Stimulated activated CD4-positive, alpha-beta T cell treated with anti-CD3 and anti-CD28 coated beads, Interleukin-1b, Interleukin-23, amount 100 ng/mL, for 1 hour (primary cell): ENCODE data around the gene ATP8B2.
"Not testable (repeated sequence)": the region's sequence is repeated elsewhere in the genome, so short reads cannot be mapped to it uniquely, and the experiment has no call there.

ENCODE experiments used
- DNase-seq, 2 donors: peaks; one replicate each; pipeline ENCODE4 v3.0.0-alpha.2; 2020; ENCODE audit warnings: low read depth in 2 of 2

ATP8B2 gene, protein sequence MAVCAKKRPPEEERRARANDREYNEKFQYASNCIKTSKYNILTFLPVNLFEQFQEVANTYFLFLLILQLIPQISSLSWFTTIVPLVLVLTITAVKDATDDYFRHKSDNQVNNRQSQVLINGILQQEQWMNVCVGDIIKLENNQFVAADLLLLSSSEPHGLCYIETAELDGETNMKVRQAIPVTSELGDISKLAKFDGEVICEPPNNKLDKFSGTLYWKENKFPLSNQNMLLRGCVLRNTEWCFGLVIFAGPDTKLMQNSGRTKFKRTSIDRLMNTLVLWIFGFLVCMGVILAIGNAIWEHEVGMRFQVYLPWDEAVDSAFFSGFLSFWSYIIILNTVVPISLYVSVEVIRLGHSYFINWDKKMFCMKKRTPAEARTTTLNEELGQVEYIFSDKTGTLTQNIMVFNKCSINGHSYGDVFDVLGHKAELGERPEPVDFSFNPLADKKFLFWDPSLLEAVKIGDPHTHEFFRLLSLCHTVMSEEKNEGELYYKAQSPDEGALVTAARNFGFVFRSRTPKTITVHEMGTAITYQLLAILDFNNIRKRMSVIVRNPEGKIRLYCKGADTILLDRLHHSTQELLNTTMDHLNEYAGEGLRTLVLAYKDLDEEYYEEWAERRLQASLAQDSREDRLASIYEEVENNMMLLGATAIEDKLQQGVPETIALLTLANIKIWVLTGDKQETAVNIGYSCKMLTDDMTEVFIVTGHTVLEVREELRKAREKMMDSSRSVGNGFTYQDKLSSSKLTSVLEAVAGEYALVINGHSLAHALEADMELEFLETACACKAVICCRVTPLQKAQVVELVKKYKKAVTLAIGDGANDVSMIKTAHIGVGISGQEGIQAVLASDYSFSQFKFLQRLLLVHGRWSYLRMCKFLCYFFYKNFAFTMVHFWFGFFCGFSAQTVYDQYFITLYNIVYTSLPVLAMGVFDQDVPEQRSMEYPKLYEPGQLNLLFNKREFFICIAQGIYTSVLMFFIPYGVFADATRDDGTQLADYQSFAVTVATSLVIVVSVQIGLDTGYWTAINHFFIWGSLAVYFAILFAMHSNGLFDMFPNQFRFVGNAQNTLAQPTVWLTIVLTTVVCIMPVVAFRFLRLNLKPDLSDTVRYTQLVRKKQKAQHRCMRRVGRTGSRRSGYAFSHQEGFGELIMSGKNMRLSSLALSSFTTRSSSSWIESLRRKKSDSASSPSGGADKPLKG

GRCh38 chr1:154324669-154325582, at the start of gene ATP8B2:
Gene ATP8B2, plus strand, starts transcription at chr1:154325525. Its CDS starts 2,617 bp downstream, at chr1:154328142.
- DNase-seq, result peak; percentile 45 to 51

GRCh38 chr1:154276797-154277196, 48.5 kb upstream of the ATP8B2 start:
- no peak for DNase-seq

DNA sequence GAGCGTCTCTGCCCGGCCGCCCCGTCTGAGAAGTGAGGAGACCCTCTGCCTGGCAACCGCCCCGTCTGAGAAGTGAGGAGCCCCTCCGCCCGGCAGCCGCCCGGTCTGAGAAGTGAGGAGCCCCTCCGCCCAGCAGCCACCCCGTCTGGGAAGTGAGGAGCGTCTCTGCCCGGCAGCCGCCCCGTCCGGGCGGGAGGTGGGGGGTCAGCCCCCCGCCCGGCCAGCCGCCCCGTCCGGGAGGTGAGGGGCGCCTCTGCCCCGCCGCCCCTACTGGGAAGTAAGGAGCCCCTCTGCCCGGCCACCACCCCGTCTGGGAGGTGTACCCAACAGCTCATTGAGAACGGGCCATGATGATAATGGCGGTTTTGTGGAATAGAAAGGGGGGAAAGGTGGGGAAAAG, 37.7 kb upstream of the ATP8B2 start:
- DNase-seq, result not testable (repeated sequence)

DNA sequence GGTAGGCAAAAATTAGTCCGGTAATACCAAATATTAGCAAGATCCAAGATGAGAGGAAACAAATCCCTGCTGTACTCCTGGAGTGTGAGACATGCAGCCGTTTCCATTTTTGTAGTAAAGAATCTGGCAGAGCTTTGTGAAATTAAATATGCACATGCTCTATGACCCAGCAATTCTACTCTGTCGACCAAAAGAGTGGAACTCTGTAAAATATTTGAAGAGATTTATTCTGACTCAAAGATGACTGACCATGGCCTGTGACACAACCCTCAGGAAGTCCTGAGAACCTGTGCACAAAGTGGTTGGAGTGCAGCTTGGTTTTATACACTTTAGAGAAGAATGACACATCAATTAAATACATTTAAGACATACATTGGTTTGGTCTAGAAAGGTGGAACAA, 36.7 kb upstream of the ATP8B2 start:
- no peak for DNase-seq

DNA sequence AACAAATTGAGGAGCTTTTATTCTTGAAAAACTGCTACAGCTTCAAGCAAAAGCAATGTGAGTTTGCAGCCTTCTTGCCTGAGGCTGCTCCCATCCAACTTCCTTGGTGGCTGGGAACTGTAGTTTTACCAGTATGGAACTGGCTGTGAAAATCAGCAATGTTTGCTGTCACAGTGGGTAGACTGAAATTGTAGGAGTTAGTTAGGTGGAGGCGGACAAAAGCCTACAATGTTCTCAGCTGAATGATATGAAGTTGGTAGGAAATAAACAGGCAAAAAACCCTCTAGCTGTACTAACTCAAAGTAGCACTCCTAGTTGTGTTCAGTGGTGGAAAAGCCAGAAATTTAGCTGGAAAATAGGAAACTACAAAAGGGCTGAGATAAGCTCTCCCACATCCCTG, 34.4 kb upstream of the ATP8B2 start:
- no peak for DNase-seq

GRCh38 chr1:154295408-154296235, 29.7 kb upstream of the ATP8B2 start:
- no peak for DNase-seq

DNA sequence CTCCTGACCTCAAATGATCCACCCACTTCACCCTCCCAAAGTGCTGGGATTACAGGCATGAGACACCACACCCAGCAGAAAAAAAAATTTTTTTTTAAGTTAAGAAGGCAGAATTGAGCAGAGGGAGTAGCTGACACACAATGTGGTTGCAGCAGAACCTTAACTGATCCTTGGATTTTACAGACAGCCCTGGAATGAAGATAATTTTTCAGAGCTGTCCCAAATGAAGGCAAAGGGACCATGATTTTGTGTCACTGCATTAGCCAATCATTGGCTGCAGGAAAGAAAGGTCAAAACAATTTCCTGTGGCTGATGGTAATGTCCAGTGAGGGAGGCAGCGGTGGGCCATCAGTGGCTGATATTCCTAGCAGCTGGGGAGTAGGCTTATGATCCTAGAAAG, 23.7 kb upstream of the ATP8B2 start:
- no peak for DNase-seq

DNA sequence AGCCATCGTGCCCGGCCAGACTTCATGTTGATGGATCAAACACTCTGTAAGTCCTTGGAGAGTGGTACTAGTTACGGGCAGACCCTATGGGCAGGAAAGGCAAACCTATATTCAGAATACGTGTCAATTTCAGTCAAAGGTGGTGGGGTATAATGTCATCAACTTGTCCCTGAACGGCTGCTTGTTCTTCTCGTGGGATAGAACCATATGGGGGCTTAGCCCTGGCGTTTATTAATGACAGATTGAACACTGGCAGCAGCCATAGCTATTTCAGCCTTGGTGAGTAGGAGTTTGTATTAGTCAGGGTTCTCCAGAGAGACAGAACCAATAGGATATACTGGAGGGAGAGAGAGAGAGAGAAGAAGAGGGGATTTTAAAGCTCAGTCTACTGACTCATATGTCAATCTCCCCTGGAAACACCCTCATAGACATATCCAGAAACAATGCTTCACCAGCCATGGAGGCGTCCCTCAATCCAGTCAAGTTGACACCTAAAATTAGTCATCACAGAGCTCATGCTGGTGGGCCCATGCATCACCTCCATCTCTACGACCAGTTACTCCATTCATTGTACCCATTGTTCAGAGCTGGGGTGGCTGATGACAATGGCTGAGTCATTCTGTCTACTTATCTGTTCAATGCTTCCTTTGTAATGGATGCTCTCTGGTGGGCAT, 20.5 kb upstream of the ATP8B2 start:
- no peak for DNase-seq

DNA sequence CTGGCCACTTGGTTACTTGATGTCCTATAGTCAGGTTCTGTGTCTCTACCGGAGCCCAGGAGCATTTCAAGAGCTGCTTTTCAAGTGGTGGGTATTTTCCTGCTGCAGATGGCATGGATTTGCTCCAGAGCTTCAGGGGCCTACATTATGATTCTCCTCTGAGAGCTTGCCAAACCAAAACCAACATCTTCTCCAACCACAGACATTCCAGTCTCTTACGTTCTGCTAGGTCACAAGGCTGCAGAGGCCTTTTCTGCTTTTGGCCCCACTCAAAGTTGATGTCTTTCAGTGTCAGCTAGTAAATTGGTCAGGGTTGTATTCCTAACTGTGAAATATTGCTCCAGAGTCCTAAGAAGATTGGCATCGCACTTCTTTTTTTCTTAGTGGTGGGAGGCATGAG, 19.2 kb upstream of the ATP8B2 start:
- no peak for DNase-seq

DNA sequence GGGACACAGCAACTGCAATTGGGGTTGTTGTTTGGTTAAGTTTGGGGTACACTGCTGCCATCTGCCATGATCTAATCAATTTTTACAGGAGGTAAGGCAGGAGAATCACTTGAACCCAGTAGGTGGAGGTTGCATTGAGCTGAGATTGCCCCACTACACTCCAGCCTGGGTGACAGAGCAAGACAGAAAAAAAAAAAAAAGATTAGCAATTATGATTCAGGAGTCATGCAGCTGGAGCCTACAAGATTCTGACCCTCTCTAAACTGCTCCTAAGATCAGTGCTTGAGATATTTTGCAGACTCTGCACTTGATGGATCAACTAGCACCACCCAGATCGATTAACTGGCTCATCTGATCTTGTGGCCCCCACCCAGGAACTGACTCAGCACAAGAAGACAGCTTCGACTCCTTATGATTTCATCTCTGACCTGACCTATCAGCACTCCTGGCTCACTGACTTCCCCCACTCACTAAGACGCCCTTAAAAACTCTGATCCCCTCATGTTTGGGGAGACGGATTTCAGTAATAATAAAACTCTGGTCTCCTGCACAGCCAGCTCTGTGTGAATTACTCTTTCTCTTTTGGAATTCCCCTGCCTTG, 17.6 kb upstream of the ATP8B2 start:
- not testable (repeated sequence) for DNase-seq

DNA sequence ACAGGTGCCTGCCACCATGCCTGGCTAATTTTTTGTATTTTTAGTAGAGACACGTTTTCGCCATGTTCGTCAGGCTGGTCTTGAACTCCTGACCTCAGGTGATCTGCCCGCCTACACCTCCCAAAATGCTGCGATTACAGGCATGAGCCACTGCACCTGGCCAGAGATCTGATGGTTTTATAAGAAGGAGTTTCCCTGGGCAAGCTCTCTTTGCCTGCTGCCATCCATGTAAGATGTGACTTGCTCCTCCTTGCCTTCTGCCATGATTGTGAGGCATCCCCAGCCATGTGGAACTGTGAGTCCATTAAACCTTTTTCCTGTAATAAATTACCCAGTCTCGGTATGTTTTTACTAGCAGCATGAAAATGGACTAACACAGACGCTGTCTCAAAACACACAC, 16.2 kb upstream of the ATP8B2 start:
- not testable (repeated sequence) for DNase-seq

- not testable (repeated sequence) for DNase-seq
Observed at GRCh38 chr1:154312229-154313065, 12.9 kb upstream of the ATP8B2 start.

- no peak for DNase-seq
Observed at GRCh38 chr1:154313066-154313356, 12.3 kb upstream of the ATP8B2 start.

DNA sequence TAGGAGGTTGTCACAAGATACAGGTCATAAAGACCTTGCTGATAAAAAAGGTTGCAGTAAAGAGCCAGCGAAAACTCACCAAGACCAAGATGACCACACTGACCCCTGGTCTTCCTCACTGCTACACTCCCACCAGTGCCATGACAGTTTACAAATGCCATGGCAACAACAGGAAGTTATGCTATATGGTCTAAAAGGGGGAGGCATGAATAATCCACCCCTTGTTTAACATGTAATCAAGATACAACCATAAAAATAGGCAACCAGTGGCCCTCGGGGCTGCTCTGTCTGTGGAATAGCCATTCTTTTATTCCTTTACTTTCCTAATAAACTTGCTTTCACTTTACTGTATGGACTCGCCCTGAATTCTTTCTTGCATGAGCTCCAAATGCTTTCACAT, 11.1 kb upstream of the ATP8B2 start:
- not testable (repeated sequence) for DNase-seq

GRCh38 chr1:154316704-154317103, 8.6 kb upstream of the ATP8B2 start:
- no peak for DNase-seq

DNA sequence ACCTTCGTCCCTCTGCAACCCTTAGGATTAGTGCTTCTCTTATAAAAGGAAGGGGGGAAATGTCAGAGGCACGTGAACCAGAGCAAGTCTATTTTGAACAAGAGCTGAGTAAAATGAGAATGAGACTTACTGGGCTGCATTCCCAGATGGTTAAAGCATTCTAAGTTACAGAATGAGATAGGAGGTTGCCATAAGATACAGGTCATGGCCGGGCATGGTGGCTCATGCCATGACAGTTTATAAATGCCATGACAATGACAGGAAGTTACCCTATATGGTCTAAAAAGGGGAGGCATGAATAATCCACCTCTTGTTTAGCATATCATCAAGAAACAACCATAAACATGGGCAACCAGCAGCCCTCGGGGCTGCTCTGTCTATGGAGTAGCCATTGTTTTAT, 6.9 kb upstream of the ATP8B2 start:
- no peak for DNase-seq

DNA sequence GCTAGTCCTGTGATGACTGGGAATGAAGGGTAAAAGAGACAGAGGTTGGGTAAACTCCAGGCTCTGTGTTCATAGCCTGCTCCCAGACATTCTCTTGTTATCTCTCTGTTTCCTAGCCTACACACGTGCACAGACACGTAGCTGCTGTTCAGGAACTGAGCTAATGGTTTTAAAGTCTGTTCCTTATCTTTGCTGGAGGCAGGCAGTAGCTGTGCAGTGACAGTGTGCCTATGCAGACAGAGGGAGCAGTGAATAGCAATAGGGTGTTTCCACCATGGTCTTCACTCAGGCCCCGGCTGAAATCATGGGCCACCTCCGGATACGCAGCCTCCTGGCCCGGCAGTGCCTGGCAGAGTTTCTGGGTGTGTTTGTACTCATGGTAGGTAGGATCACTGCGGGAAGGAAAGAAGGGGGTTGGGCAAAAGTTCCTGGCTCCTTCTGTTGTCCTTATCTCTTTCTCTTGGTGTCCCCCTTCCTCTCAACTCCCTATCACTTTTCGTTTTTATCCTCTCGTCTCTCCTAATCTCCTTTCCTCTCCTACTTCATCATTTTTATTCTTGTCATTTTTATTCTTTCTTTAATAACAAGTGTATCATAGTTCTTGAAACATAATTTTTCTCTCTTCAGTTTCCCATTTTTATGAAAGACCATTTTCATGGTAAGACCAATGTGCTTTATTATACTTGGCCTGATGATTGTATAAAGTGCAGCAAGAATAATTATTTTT, 4.3 kb upstream of the ATP8B2 start, which contains the start of gene AQP10:
Gene AQP10 (plus strand): TSS at position 212 of the 727 bp plus-strand sequence. CDS start 63 bp downstream, at position 275.
- DNase-seq, result no peak

- not testable (repeated sequence) for DNase-seq
Observed at GRCh38 chr1:154321609-154321934, 3.8 kb upstream of the ATP8B2 start.
